Testis (tissue), 2 donors: Measurements from ENCODE around the gene KCNJ1.

Experiments used
- POLR2A ChIP-seq: fragments of 450-650 bp; IDR thresholded peaks from one replicate; pipeline ENCODE4 v1.6.1; 2017; ENCODE audit warnings: antibody characterized with exemption, mild to moderate bottlenecking, moderate library complexity
- TF ChIP-seq, protein P1 (sequence below), 3 experiments: fragments of 450-650 bp in 2 of 3; fragments of 200-600 bp in 1 of 3; sonication (generic) in 1 of 3; IDR thresholded peaks; one replicate each; pipeline ENCODE4 v1.5.1; 2016 to 2019; ENCODE audit warnings: antibody characterized with exemption in 3 of 3, mild to moderate bottlenecking in 2 of 3, moderate library complexity in 1 of 3

DNA sequence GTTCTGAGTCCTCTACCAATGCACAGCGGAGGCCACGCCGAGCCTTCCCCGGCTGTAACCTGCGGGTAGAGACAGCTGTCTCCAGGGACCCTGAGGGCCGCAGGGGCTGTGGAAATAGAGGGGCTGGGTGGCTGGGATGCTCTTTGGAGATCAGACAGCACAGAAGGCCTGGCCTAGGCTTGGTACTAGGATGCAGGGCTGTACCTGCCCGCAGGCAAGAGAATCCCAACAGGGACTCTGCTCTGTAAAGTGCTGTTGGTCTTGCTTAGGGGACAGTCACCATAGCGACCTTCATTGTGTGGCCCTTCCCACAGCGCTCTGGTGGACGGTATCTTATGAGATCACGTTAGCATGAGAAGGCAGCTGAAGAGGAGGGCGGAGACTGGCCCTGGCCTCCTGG is 12.7 kb upstream of the KCNJ1 start:
- TF ChIP-seq, protein P1, sequence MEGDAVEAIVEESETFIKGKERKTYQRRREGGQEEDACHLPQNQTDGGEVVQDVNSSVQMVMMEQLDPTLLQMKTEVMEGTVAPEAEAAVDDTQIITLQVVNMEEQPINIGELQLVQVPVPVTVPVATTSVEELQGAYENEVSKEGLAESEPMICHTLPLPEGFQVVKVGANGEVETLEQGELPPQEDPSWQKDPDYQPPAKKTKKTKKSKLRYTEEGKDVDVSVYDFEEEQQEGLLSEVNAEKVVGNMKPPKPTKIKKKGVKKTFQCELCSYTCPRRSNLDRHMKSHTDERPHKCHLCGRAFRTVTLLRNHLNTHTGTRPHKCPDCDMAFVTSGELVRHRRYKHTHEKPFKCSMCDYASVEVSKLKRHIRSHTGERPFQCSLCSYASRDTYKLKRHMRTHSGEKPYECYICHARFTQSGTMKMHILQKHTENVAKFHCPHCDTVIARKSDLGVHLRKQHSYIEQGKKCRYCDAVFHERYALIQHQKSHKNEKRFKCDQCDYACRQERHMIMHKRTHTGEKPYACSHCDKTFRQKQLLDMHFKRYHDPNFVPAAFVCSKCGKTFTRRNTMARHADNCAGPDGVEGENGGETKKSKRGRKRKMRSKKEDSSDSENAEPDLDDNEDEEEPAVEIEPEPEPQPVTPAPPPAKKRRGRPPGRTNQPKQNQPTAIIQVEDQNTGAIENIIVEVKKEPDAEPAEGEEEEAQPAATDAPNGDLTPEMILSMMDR (IDR thresholded peaks at IDR 0.05), result no peak
- no peak for TF ChIP-seq POLR2A
